K562 (cell line): ENCODE data around the gene DNAJC11. TPM values are rescaled to one million over a fixed set of nuclear protein-coding genes. Genes with fewer than 3 reads are reported as not detected.

Experiments
- ASH1L ChIP-seq: fragments of 450-650 bp; IDR thresholded peaks from 2 replicates; pipeline ENCODE4 v1.6.1; 2018; ENCODE audit warnings: borderline replicate concordance, mild to moderate bottlenecking, low read depth; ENCODE audit not compliant: partially characterized antibody
- CREB5 ChIP-seq: fragments of 250-450 bp; sonication (Bioruptor Pico); IDR thresholded peaks from 2 replicates; pipeline ENCODE4 v1.5.0; 2020; ENCODE audit warnings: mild to moderate bottlenecking
- FUS ChIP-seq: fragments of 200-400 bp; formaldehyde crosslinking; optimal IDR thresholded peaks from 2 replicates; pipeline ENCODE3; 2017; ENCODE audit warnings: low read depth, low read length
- NFE2L1 ChIP-seq: fragments of 450-650 bp; IDR thresholded peaks from 2 replicates; pipeline ENCODE4 v1.6.1; 2016; ENCODE audit warnings: missing genetic modification characterization, low read depth, mild to moderate bottlenecking, missing compliant biosample characterization, moderate library complexity, borderline replicate concordance
- PHF20 ChIP-seq: fragments of 450-650 bp; IDR thresholded peaks from 2 replicates; pipeline ENCODE4 v1.6.1; 2018; ENCODE audit not compliant: partially characterized antibody
- RBFOX2 ChIP-seq: fragments of 200-400 bp; formaldehyde crosslinking; IDR thresholded peaks from 2 replicates; pipeline ENCODE4 v1.6.1; 2017; ENCODE audit warnings: low read depth, mild to moderate bottlenecking, low read length, moderate library complexity
- SAP30 ChIP-seq: fragments of 200-600 bp; sonication (generic); IDR thresholded peaks from 2 replicates; pipeline ENCODE4 v1.6.1; 2012; ENCODE audit warnings: borderline replicate concordance, low read depth, mild to moderate bottlenecking, moderate library complexity, low read length, control low read depth, inconsistent platforms; ENCODE audit not compliant: insufficient read depth, poor library complexity, severe bottlenecking
- SPI1 ChIP-seq: IDR thresholded peaks from 2 replicates; pipeline ENCODE4 v1.6.1; 2011; ENCODE audit warnings: low read depth, low read length, control low read depth, borderline replicate concordance
- SUPT5H ChIP-seq: fragments of 450-650 bp; IDR thresholded peaks from 2 replicates; pipeline ENCODE4 v1.6.1; 2016
- ZNF165 ChIP-seq: fragments of 250-450 bp; sonication (Bioruptor Pico); IDR thresholded peaks from 2 replicates; pipeline ENCODE4 v1.4.0; 2020; ENCODE audit warnings: borderline replicate concordance
- ZNF197 ChIP-seq: fragments of 200-800 bp; sonication (Bioruptor generic); IDR thresholded peaks from 2 replicates; pipeline ENCODE4 v1.6.1; 2016; ENCODE audit warnings: low read depth, missing genetic modification characterization, missing compliant biosample characterization
- polyA plus RNA-seq, 8 experiments: library from polyadenylated mRNA; depleted of rRNA in 4 of 8; stranded (reverse) in 5 of 8; unstranded in 3 of 8; fragments of >200 nt; fragmentation: Nextera tagmentation in 2 of 8; fragmentation: Illumina TruSeq in 1 of 8; extraction: Ambion mirVana in 2 of 8; extraction: Trizol in 1 of 8; gene quantifications; 2 replicates each; pipeline versions ENCODE4 v1.2.1 to v1.2.3, GENCODE V29; 2011 to 2014; ENCODE audit warnings: inconsistent platforms in 1 of 8, missing spikeins in 1 of 8
- total RNA-seq, 7 experiments: library from RNA; depleted of rRNA in 6 of 7; stranded (reverse); fragments of >200 nt in 6 of 7; fragmentation: Illumina TruSeq in 2 of 7; extraction: Trizol in 2 of 7; gene quantifications; 2 replicates each; pipeline versions ENCODE4 v1.2.1 to v1.2.3, GENCODE V29; 2011 to 2021; ENCODE audit warnings: low replicate concordance in 1 of 7
- TF ChIP-seq, protein P1 (sequence below): IDR thresholded peaks from 3 replicates; pipeline ENCODE4 v1.6.1; 2011; ENCODE audit warnings: borderline replicate concordance, mild to moderate bottlenecking, moderate library complexity; ENCODE audit not compliant: insufficient read length; ENCODE audit errors: extremely low read depth
- TF ChIP-seq, protein P2 (sequence below): conservative IDR thresholded peaks from 2 replicates; pipeline ENCODE4 v1.6.1; 2011; ENCODE audit warnings: low read depth, mild to moderate bottlenecking, low read length; ENCODE audit not compliant: control insufficient read depth
- TF ChIP-seq, protein P3 (sequence below): fragments of 250-450 bp; sonication (Bioruptor Pico); IDR thresholded peaks from 2 replicates; pipeline ENCODE4 v1.4.0; 2020

DNAJC11 gene
- total and polyA plus RNA-seq, 9 of the 15 experiments (the other 6 are each of a cell fraction or from before 2014, with no cell fraction given): 14.1 to 123 (median 76.6) TPM

GRCh38 chr1:6601049-6601922, 100.3 kb downstream of the DNAJC11 start (continued):
- TF ChIP-seq RBFOX2 (peak; percentile 56), FUS (no peak), SUPT5H (no peak), ASH1L (no peak), ZNF197 (peak; percentile 64; the same call in 1 of the 2 replicates), SPI1 (0 out of 2 replicates have a peak, but pooled peaks have one; percentile 0), SAP30 (peak; percentile 2), NFE2L1 (peak; percentile 77; the same call in 1 of the 2 replicates), PHF20 (no peak), CREB5 (CRISPR knock-in tag) (no peak), ZNF165 (CRISPR knock-in tag) (no peak)
- TF ChIP-seq, protein P1, sequence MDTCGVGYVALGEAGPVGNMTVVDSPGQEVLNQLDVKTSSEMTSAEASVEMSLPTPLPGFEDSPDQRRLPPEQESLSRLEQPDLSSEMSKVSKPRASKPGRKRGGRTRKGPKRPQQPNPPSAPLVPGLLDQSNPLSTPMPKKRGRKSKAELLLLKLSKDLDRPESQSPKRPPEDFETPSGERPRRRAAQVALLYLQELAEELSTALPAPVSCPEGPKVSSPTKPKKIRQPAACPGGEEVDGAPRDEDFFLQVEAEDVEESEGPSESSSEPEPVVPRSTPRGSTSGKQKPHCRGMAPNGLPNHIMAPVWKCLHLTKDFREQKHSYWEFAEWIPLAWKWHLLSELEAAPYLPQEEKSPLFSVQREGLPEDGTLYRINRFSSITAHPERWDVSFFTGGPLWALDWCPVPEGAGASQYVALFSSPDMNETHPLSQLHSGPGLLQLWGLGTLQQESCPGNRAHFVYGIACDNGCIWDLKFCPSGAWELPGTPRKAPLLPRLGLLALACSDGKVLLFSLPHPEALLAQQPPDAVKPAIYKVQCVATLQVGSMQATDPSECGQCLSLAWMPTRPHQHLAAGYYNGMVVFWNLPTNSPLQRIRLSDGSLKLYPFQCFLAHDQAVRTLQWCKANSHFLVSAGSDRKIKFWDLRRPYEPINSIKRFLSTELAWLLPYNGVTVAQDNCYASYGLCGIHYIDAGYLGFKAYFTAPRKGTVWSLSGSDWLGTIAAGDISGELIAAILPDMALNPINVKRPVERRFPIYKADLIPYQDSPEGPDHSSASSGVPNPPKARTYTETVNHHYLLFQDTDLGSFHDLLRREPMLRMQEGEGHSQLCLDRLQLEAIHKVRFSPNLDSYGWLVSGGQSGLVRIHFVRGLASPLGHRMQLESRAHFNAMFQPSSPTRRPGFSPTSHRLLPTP: no peak
- TF ChIP-seq, protein P2, sequence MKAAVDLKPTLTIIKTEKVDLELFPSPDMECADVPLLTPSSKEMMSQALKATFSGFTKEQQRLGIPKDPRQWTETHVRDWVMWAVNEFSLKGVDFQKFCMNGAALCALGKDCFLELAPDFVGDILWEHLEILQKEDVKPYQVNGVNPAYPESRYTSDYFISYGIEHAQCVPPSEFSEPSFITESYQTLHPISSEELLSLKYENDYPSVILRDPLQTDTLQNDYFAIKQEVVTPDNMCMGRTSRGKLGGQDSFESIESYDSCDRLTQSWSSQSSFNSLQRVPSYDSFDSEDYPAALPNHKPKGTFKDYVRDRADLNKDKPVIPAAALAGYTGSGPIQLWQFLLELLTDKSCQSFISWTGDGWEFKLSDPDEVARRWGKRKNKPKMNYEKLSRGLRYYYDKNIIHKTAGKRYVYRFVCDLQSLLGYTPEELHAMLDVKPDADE: no peak; the same call in 1 of the 2 replicates
- TF ChIP-seq, protein P3, sequence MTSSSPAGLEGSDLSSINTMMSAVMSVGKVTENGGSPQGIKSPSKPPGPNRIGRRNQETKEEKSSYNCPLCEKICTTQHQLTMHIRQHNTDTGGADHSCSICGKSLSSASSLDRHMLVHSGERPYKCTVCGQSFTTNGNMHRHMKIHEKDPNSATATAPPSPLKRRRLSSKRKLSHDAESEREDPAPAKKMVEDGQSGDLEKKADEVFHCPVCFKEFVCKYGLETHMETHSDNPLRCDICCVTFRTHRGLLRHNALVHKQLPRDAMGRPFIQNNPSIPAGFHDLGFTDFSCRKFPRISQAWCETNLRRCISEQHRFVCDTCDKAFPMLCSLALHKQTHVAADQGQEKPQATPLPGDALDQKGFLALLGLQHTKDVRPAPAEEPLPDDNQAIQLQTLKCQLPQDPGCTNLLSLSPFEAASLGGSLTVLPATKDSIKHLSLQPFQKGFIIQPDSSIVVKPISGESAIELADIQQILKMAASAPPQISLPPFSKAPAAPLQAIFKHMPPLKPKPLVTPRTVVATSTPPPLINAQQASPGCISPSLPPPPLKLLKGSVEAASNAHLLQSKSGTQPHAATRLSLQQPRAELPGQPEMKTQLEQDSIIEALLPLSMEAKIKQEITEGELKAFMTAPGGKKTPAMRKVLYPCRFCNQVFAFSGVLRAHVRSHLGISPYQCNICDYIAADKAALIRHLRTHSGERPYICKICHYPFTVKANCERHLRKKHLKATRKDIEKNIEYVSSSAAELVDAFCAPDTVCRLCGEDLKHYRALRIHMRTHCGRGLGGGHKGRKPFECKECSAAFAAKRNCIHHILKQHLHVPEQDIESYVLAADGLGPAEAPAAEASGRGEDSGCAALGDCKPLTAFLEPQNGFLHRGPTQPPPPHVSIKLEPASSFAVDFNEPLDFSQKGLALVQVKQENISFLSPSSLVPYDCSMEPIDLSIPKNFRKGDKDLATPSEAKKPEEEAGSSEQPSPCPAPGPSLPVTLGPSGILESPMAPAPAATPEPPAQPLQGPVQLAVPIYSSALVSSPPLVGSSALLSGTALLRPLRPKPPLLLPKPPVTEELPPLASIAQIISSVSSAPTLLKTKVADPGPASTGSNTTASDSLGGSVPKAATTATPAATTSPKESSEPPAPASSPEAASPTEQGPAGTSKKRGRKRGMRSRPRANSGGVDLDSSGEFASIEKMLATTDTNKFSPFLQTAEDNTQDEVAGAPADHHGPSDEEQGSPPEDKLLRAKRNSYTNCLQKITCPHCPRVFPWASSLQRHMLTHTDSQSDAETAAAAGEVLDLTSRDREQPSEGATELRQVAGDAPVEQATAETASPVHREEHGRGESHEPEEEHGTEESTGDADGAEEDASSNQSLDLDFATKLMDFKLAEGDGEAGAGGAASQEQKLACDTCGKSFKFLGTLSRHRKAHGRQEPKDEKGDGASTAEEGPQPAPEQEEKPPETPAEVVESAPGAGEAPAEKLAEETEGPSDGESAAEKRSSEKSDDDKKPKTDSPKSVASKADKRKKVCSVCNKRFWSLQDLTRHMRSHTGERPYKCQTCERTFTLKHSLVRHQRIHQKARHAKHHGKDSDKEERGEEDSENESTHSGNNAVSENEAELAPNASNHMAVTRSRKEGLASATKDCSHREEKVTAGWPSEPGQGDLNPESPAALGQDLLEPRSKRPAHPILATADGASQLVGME (CRISPR knock-in tag): no peak
